HG03025 (cell line): ENCODE data around the gene ILDR2.

Experiments
- ATAC-seq: cut with Tn5 transposase; IDR thresholded peaks from one replicate; pipeline ENCODE4 v1.9.1; 2021; ENCODE audit warnings: mild to moderate bottlenecking, moderate library complexity; ENCODE audit not compliant: unreplicated experiment, low FRiP score

The ILDR2 gene, protein sequence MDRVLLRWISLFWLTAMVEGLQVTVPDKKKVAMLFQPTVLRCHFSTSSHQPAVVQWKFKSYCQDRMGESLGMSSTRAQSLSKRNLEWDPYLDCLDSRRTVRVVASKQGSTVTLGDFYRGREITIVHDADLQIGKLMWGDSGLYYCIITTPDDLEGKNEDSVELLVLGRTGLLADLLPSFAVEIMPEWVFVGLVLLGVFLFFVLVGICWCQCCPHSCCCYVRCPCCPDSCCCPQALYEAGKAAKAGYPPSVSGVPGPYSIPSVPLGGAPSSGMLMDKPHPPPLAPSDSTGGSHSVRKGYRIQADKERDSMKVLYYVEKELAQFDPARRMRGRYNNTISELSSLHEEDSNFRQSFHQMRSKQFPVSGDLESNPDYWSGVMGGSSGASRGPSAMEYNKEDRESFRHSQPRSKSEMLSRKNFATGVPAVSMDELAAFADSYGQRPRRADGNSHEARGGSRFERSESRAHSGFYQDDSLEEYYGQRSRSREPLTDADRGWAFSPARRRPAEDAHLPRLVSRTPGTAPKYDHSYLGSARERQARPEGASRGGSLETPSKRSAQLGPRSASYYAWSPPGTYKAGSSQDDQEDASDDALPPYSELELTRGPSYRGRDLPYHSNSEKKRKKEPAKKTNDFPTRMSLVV

DNA sequence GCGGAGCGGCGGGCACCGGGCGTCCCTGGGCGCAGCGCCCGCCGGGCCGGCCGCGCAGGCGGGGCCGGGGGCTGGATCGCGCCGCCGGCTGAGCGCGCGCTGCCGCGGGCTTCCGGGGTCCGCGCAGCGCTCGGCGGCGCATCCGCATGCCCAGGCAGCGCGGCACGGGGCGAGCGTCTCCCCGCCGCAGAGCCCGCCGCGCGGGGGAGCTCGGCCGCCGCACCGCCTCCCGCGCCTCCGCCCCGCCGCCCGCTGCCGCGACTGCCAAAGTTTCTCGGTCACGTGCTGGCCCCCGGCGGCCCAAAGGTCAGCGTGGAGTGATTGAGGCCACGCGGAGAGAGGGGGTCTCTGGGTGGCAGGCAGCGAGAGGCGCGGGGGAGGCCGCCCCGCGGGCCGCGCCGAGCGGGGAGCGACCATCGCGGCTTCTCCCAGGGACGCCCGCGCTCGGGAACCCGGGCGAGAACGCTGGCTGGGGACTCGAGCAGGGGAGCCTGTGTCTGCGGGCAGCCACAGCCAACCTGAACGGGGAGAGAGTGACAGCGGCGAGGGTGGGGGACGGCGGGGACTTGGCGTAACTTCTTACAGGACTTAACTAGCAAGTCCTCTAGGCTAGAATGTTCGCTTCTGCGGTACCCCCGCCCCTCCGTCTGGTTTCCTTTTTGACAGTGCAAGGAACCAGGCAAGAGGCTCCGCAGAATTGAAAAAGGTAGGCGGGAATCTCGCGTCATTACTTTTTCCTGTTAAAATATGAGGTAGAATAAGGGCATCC, at the start of gene ILDR2:
TSS of gene ILDR2 (minus strand) at position 180 of the 769 bp plus-strand sequence. CDS start 272 bp downstream, outside the sequence.
- ATAC-seq, result peak; percentile 47

GRCh38 chr1:167022384-167022783, 47.0 kb upstream of the ILDR2 start:
- ATAC-seq, result no peak

DNA sequence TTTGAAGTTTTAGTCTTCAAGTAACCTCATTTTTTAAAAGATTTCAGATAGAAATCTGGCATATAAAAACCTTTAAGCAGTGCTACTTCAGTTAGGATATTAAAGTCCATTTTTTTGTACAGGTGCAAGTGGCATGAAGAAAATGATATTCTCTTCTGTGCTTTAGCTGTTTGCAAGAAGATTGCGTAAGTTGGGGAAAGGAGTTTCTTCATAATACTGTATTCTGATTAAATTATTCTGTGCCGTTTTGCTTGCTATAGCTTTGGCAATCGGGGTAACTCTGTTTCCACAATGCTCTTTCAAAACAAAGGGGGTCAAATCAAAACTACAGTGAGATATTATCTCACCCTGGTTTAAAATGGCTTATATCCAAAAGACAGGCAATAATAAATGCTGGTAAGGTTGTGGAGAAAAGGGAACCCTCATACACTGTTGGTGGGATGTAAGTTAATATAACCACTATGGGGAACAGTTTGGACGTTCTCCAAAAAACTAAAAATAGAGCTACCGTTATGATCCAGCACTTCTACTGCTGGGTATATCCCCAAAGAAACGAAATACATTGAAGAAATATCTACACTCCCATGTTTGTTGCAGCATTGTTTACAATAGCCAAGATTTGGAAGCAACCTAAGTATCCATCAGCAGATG, 40.9 kb upstream of the ILDR2 start:
- no peak for ATAC-seq

- ATAC-seq, result no peak
Measured at GRCh38 chr1:167013108-167013929, 38.0 kb upstream of the ILDR2 start.

DNA sequence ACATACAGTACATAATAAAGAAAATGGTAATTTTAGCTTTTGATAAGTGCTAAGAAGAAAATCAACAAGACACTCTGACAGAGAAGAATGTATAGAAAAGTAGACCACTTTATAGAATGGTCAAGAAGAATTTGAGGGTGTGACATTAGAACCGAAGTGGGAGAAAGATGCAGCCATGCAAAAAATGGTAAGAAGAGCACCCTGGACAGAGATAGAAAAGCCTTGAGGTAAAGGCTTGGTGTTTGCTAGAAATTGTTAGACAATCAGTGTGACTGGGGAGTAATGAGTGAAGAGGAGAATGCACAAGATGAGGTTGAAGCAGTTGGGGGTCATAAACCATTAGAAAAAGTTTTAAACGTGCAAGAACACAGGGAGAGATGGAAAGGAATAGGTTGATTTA, 37.2 kb upstream of the ILDR2 start:
- no peak for ATAC-seq

DNA sequence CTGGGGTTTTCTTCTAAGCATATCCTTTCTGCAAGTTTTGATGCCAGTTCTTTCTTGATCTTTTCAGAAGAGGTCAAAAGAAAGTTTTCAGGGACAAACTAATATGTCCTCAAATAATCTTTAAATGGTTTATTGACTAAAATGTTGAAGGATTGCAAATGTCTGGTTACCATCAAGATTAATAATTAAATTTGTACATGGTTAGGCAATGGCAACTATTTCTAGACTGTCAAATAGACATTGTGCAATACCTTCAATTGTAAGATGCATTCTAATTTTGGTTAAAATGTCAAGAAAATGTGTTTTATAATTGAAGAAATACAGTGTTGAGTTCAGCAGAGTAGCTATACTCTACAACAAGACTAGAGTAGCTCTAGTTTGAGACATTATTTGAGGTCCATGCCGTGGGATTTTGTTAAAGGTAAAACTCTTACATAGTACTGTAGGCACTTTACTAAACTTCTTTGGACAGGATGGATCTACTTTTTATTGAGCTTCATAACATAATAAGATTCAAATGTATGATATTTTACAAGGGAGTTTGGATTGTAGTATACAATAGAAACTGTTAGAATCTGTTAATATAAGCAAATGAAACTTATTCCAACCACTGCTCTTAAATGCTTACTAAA, 36.3 kb upstream of the ILDR2 start:
- no peak for ATAC-seq

DNA sequence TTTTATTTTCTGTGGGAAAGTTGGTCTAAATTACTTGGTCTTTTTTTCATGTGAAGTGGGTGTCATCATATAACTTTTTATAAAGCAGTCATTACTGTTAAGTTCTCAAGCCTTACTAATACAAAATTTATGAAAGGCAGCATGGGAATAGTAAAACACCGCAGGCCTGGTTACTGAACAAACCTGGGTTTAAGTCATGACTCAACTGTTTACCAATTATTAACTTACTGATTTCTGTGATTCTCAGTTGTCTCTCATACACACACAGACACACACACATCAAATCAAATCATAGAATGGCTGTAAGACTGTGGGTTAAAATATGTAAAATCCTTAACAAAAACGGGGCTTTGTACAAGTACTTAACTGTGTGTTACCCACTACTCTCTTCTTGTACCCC, 28.4 kb upstream of the ILDR2 start:
- ATAC-seq, result no peak

GRCh38 chr1:167002354-167002753, 27.0 kb upstream of the ILDR2 start:
- no peak for ATAC-seq

DNA sequence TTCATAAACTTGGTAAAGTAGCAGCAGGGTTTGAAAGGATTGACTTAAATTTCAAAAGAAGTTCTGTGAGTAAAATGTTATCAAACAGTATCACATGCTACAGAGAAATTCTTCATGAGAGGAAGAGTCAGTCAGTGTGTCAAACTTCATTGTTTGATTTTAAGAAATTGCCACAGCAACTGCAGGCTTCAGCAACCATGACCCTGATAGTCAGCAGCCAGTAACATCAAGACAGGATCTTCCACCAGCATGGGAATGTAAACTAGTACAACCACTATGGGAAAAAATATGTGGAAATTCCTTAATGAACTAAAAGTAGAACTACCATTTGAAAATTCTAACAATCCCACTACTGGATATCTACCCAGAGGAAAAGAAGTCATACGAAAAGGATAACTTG, 25.2 kb upstream of the ILDR2 start:
- no peak for ATAC-seq

- peak; percentile 91 for ATAC-seq
Measured at GRCh38 chr1:166999500-167000055, 24.2 kb upstream of the ILDR2 start.

GRCh38 chr1:166999075-166999474, 23.7 kb upstream of the ILDR2 start:
- ATAC-seq, result peak; percentile 39

- ATAC-seq, result no peak
Measured at GRCh38 chr1:166988974-166989515, 13.7 kb upstream of the ILDR2 start, which contains the start of gene MAEL. Gene MAEL, plus strand, starts transcription at chr1:166989280. Its CDS starts 73 bp downstream, at chr1:166989353.

- no peak for ATAC-seq
Measured at GRCh38 chr1:166981589-166981988, 6.2 kb upstream of the ILDR2 start.

GRCh38 chr1:166980818-166981217, 5.5 kb upstream of the ILDR2 start:
- ATAC-seq, result no peak

- no peak for ATAC-seq
Measured at GRCh38 chr1:166980383-166980782, 5.0 kb upstream of the ILDR2 start.

DNA sequence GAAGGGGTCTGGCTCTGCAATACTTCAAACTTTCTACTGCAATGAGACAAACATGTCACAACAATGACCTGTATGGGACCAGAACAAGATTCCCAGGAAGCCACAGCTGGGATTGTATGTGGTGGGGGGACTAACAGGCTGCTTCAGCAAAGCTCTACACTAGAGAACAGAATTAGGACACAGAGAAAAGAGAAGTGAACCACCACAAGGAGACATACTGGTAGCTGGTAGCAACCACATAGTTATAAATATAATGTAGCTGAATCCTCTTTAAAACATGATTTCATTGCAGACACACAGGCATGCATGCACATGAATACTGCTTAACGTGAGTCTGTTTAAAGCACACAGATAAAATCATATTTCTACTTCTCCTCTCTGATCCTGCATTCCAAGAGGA, 3.5 kb upstream of the ILDR2 start:
- peak; percentile 59 for ATAC-seq

DNA sequence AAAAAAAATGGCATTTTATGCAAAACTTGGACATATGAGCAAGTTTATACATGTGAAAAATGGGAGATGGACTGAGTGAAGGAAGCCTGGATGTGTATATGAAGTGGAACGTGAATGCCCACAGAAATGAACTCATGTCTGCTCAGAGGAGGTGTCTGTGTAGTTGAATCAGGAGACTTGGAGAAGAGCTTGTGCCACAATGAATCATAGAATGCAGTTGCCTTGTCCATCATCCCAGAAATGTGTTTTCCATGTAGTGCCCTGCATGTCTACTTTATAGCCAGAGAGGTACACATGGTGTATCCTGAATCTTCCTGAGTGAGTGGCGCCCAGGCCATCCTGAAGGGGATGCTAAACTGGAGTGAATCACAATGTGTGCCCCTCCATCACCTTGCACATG, 2.6 kb upstream of the ILDR2 start:
- no peak for ATAC-seq

GRCh38 chr1:166974647-166975345, 544 bp downstream of the ILDR2 start:
- no peak for ATAC-seq
